GM12878 (cell line): ENCODE data around the gene TLCD5. TPM values are rescaled to one million over a fixed set of nuclear protein-coding genes. Genes with fewer than 3 reads are reported as not detected.

Source experiments
- ATAC-seq: fragments of 200-7000 bp; cut with Tn5 transposase; 3 replicates; pipeline ENCODE4 v1.9.1; 2020; ENCODE audit warnings: mild to moderate bottlenecking, moderate library complexity
- BruUV-seq: library from RNA; stranded (reverse); fragments of 400-500 nt; replicated peaks from 2 replicates; lab custom pipeline; 2021; lab: Mats Ljungman, UMichigan
- CTCF ChIA-PET: fragments of 300-600 bp; sonication (Branson Sonifier 250); formaldehyde crosslinking; extraction: SDS; loops from one replicate; lab custom pipeline; 2021; ENCODE audit warnings: inconsistent platforms; lab: Yijun Ruan, JAX
- POLR2A ChIA-PET: fragments of 350-600 bp; formaldehyde crosslinking; extraction: SDS; loops from one replicate; lab custom pipeline; 2021; ENCODE audit warnings: inconsistent platforms; lab: Charles Lee
- RAD21 ChIA-PET: fragments of 300-600 bp; sonication (Branson Sonifier 250); formaldehyde crosslinking; loops from one replicate; lab custom pipeline; 2023; ENCODE audit warnings: antibody characterized with exemption; ENCODE audit not compliant: unreplicated experiment; lab: Charles Lee
- SMC1A ChIA-PET: fragments of 300-600 bp; sonication (Branson Sonifier 250); formaldehyde crosslinking; loops from one replicate; lab custom pipeline; 2023; ENCODE audit not compliant: unreplicated experiment, uncharacterized antibody; lab: Charles Lee
- DNase-seq: peaks from one replicate; pipeline ENCODE4 v3.0.0-alpha.2; 2011; ENCODE audit warnings: low read depth, low spot score
- FAIRE-seq: peaks from 3 replicates; lab custom pipeline; 2011; peaks lifted over from hg19 to GRCh38; lab: Jason Lieb, UNC
- H2AFZ ChIP-seq: 2 replicates; pipeline ENCODE4 v1.6.0; 2011; ENCODE audit warnings: low read depth, low read length, control low read depth; ENCODE audit not compliant: control insufficient read depth
- H3K27ac ChIP-seq: 2 replicates; pipeline ENCODE4 v1.5.1; 2011; ENCODE audit warnings: control low read depth; ENCODE audit not compliant: control insufficient read depth, insufficient read depth
- H3K27me3 ChIP-seq, 2 experiments: replicated peaks in 1 of 2; 2 replicates each; pipeline versions ENCODE4 v1.6.0 to v1.6.1; 2011; ENCODE audit warnings: low read length in 1 of 2; ENCODE audit not compliant: control insufficient read depth in 2 of 2, insufficient read depth in 2 of 2
- H3K36me3 ChIP-seq, 2 experiments: 2 replicates each; pipeline ENCODE4 v1.5.1; 2011; ENCODE audit warnings: low read length in 1 of 2; ENCODE audit not compliant: control insufficient read depth in 2 of 2, insufficient read depth in 2 of 2
- H3K4me1 ChIP-seq: 2 replicates; pipeline ENCODE4 v1.6.1; 2011; ENCODE audit warnings: mild to moderate bottlenecking, low read length, moderate library complexity, mixed read lengths; ENCODE audit not compliant: control insufficient read depth, insufficient read depth
- H3K4me2 ChIP-seq: 2 replicates; pipeline ENCODE4 v1.6.0; 2011; ENCODE audit warnings: control low read depth; ENCODE audit not compliant: control insufficient read depth, insufficient read depth
- H3K4me3 ChIP-seq: fragments of 200-600 bp; sonication (generic); 2 replicates; pipeline ENCODE4 v1.5.1; 2016
- H3K79me2 ChIP-seq: 2 replicates; pipeline ENCODE4 v1.6.0; 2011; ENCODE audit warnings: low read length; ENCODE audit not compliant: control insufficient read depth, insufficient read depth
- H3K9ac ChIP-seq: 2 replicates; pipeline ENCODE4 v1.8.0; 2011; ENCODE audit warnings: low read length, control low read depth, mixed read lengths; ENCODE audit not compliant: control insufficient read depth, insufficient read depth
- H3K9me3 ChIP-seq: replicated peaks from 3 replicates; pipeline ENCODE4 v1.5.1; 2011; ENCODE audit warnings: mild to moderate bottlenecking, low read length; ENCODE audit not compliant: control insufficient read depth, insufficient read depth
- H4K20me1 ChIP-seq: 2 replicates; pipeline ENCODE4 v1.6.0; 2011; ENCODE audit not compliant: control insufficient read depth, insufficient read depth
- BACH1 ChIP-seq: fragments of 450-650 bp; IDR thresholded peaks from 2 replicates; pipeline ENCODE4 v1.6.1; 2017; ENCODE audit warnings: mild to moderate bottlenecking, borderline replicate concordance
- DPF2 ChIP-seq: fragments of 450-650 bp; IDR thresholded peaks from 2 replicates; pipeline ENCODE4 v1.6.1; 2017; ENCODE audit warnings: mild to moderate bottlenecking
- ESRRA ChIP-seq: IDR thresholded peaks from 2 replicates; pipeline ENCODE4 v1.6.1; 2012; ENCODE audit warnings: mild to moderate bottlenecking, low read length, improper control_type of control experiment
- MTA2 ChIP-seq: fragments of 450-650 bp; IDR thresholded peaks from 2 replicates; pipeline ENCODE4 v1.6.1; 2016; ENCODE audit warnings: low read depth, mild to moderate bottlenecking, moderate library complexity
- NBN ChIP-seq: fragments of 450-650 bp; IDR thresholded peaks from 2 replicates; pipeline ENCODE4 v1.6.1; 2016
- RELA ChIP-seq: fragments of 450-650 bp; IDR thresholded peaks from 2 replicates; pipeline ENCODE4 v1.8.0; 2014; ENCODE audit warnings: borderline replicate concordance; ENCODE audit not compliant: partially characterized antibody
- RUNX3 ChIP-seq: IDR thresholded peaks from 2 replicates; pipeline ENCODE4 v1.6.1; 2012; ENCODE audit warnings: low read length, inconsistent platforms
- SPI1 ChIP-seq: IDR thresholded peaks from 2 replicates; pipeline ENCODE4 v1.6.1; 2011; ENCODE audit warnings: low read depth, mild to moderate bottlenecking, low read length, moderate library complexity, borderline replicate concordance; ENCODE audit not compliant: insufficient read depth
- TCF12 ChIP-seq: IDR thresholded peaks from 2 replicates; pipeline ENCODE4 v1.6.1; 2011; ENCODE audit warnings: low read depth, mild to moderate bottlenecking, low read length
- WRNIP1 ChIP-seq: IDR thresholded peaks from 2 replicates; pipeline ENCODE4 v1.6.1; 2011; ENCODE audit warnings: low read depth, low read length, improper control_type of control experiment, borderline replicate concordance
- ZBTB11 ChIP-seq: fragments of 450-650 bp; formaldehyde crosslinking; IDR thresholded peaks from 2 replicates; pipeline ENCODE4 v1.5.0; 2022; ENCODE audit warnings: mild to moderate bottlenecking, missing genetic modification characterization
- ZNF217 ChIP-seq: fragments of 450-650 bp; IDR thresholded peaks from 2 replicates; pipeline ENCODE4 v1.6.1; 2017; ENCODE audit warnings: antibody characterized with exemption, mild to moderate bottlenecking
- ZNF24 ChIP-seq: fragments of 450-650 bp; IDR thresholded peaks from 2 replicates; pipeline ENCODE4 v1.6.1; 2017; ENCODE audit warnings: antibody characterized with exemption, mild to moderate bottlenecking
- ZZZ3 ChIP-seq: IDR thresholded peaks from 2 replicates; pipeline ENCODE4 v1.6.1; 2011; ENCODE audit warnings: low read depth; ENCODE audit not compliant: control insufficient read depth, insufficient read length
- WGBS: methylation state at CpG from one replicate; pipeline ENCODE4 v1.1.6; 2016; ENCODE audit warnings: low lambda C conversion rate; ENCODE audit not compliant: insufficient replicate concordance, insufficient coverage; ENCODE audit errors: missing lambda C conversion rate; 5-methylcytosine and 5-hydroxymethylcytosine counted together
- in situ Hi-C: fragments of 300-500 bp; cut with MboI; formaldehyde crosslinking; loops from 9 replicates; pipeline ENCODE4 v1.14.3; 2018; ENCODE audit warnings: mixed read lengths
- intact Hi-C: fragments of 100-400 bp; cut with micrococcal nuclease; formaldehyde crosslinking; loops from one replicate; pipeline ENCODE4 v1.14.2; 2022; ENCODE audit not compliant: unreplicated experiment
- polyA plus RNA-seq, 11 experiments: library from polyadenylated mRNA; depleted of rRNA in 4 of 11; unstranded in 6 of 11; stranded (reverse) in 5 of 11; fragments of >200 nt; fragmentation: Nextera tagmentation in 4 of 11; fragmentation: Illumina TruSeq in 1 of 11; extraction: Ambion mirVana in 4 of 11; extraction: Trizol in 1 of 11; gene quantifications; 1 replicate in 1 of 11; 2 replicates in 10 of 11; pipeline versions ENCODE4 v1.2.1 to v1.2.3, GENCODE V29; 2011 to 2016; ENCODE audit warnings: inconsistent platforms in 2 of 11, missing spikeins in 2 of 11, low read depth in 1 of 11
- total RNA-seq, 4 experiments: library from RNA; depleted of rRNA in 3 of 4; stranded (reverse); fragments of >200 nt in 3 of 4; fragmentation: Illumina TruSeq in 1 of 4; extraction: Trizol in 1 of 4; gene quantifications; 2 replicates each; pipeline versions ENCODE4 v1.2.1 to v1.2.3, GENCODE V29; 2013 to 2021

TLCD5 gene
- total and polyA plus RNA-seq, 10 of the 15 experiments (the other 5 are each of a cell fraction or from before 2014, with no cell fraction given), result 2.4 to 13.3 (median 3.2) TPM

DNA sequence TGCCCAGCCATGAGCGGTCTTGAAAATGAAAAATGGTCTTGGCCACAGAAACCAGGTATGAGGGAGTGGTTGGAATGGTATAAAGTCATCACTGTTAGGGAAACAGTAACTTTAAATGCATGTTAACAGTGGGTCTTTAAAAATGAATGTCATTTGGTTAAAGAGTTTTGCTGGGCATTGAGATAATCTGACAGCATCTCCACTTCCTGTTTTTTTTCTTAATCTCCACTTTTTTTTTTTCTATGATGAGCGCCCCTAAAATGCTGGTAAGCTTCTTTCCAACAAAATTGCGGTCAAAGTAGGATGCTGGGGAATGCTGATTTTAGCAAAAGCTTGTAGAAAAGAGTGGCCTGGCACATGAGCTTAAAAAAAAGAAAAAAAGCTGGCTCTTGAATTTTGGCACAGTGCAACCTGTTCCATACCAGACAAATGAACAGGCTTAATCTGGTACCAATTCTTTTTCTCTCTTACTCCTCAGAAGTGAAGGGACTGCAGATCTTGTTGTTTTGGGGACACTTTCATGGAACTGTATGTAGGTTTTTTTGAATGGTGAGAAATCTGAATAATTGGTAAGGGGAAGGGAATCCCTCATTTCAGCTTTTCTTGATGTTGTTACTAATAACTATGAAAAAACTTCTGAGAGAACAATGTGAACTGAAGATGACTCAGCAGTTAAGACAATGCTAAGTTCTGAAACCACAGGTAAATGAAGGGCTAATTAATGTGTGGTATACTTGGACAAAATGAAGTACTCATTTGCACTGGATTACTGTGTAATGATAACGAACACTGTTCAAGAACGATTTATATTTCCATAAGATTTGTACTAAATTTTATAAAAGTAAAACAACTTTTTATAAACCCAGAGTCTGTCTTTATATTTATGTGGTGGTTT is 8.0 kb downstream of the TLCD5 start:
- WGBS, result 61% methylated on average over 5 of the region's 5 CpGs
- H3K4me1 ChIP-seq, result peaks cover 9% of the 10 kb centered on the region
- FAIRE-seq (no peak), ATAC-seq (no peak), DNase-seq (no peak)
- no TSS peak for BruUV-seq
- no peak overlapping the region; the same call in 1 of the 2 replicates for H2AFZ ChIP-seq
- no peak overlapping the region for H3K27ac ChIP-seq
- H3K4me2 ChIP-seq, result no peak overlapping the region
- ChIA-PET SMC1A (interaction anchor here (0.8 to 3.3 kb wide), 8 partner anchors 67 to 352 kb away, joined by 3 to 23 read pairs (median 4); no protein-coding TSS in a partner anchor), POLR2A (interaction anchor here (0.6 kb wide), 1 partner anchor 364 kb away, joined by 3 read pairs; no protein-coding TSS in a partner anchor), CTCF (interaction anchor here (0.6 to 3.9 kb wide), 11 partner anchors 8 to 1083 kb away, joined by 3 to 16 read pairs (median 4); no protein-coding TSS in a partner anchor), RAD21 (interaction anchor here (0.6 to 1.8 kb wide), 4 partner anchors 68 to 352 kb away, joined by 3 to 7 read pairs (median 4); no protein-coding TSS in a partner anchor)
- no peaks in the 10 kb centered on the region; the same call in 2 of the 3 replicates for H3K9me3 ChIP-seq
- peaks cover 2% of the 10 kb centered on the region for H4K20me1 ChIP-seq
- peaks cover 18% of the 10 kb centered on the region for H3K79me2 ChIP-seq
- H3K9ac ChIP-seq, result no peak overlapping the region
- no peak for TF ChIP-seq RELA
- TF ChIP-seq ZBTB11 (CRISPR knock-in tag), result no peak
- peak; percentile 97 for TF ChIP-seq BACH1
- no peak for TF ChIP-seq NBN
- TF ChIP-seq RUNX3, result 0 out of 2 replicates have a peak, but pooled peaks have one; percentile 6
- peak; percentile 70 for TF ChIP-seq SPI1
- TF ChIP-seq MTA2, result peak; percentile 83
- TF ChIP-seq ZZZ3, result no peak
- TF ChIP-seq TCF12, result no peak
- no peak for TF ChIP-seq ZNF217
- peak; percentile 79 for TF ChIP-seq ZNF24
- TF ChIP-seq DPF2, result no peak
- no peak for TF ChIP-seq ESRRA
- no peak for TF ChIP-seq WRNIP1
- H3K27me3 ChIP-seq, result no peaks in the 10 kb centered on the region
- in situ Hi-C loops (loop anchor here (10.0 kb wide), 1 partner anchor 622 kb away; no protein-coding TSS in a partner anchor), intact Hi-C loops (loop anchor here (10.0 kb wide), 2 partner anchors 592 to 862 kb away; no protein-coding TSS in a partner anchor)
- no peak overlapping the region for H3K4me3 ChIP-seq
- H3K36me3 ChIP-seq, result no peaks in the 10 kb centered on the region
